ENCODE data around the gene KRTCAP3. TPM values are rescaled to one million over a fixed set of nuclear protein-coding genes. Genes with fewer than 3 reads are reported as not detected.

The KRTCAP3 gene, protein sequence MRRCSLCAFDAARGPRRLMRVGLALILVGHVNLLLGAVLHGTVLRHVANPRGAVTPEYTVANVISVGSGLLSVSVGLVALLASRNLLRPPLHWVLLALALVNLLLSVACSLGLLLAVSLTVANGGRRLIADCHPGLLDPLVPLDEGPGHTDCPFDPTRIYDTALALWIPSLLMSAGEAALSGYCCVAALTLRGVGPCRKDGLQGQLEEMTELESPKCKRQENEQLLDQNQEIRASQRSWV
- total RNA-seq (1 to 10 TPM in 1 of 4 donors, under 1 TPM in 2, not detected in 1; 0.59 to 1.3 (median 0.82) TPM), polyA plus RNA-seq (0.38 TPM)
- long read RNA-seq, donor 1, result 0 reads
- long read RNA-seq, donor 2, result 0 reads
- long read RNA-seq, donor 3, result 0 reads
- long read RNA-seq, donor 4, result 0 reads

DNA sequence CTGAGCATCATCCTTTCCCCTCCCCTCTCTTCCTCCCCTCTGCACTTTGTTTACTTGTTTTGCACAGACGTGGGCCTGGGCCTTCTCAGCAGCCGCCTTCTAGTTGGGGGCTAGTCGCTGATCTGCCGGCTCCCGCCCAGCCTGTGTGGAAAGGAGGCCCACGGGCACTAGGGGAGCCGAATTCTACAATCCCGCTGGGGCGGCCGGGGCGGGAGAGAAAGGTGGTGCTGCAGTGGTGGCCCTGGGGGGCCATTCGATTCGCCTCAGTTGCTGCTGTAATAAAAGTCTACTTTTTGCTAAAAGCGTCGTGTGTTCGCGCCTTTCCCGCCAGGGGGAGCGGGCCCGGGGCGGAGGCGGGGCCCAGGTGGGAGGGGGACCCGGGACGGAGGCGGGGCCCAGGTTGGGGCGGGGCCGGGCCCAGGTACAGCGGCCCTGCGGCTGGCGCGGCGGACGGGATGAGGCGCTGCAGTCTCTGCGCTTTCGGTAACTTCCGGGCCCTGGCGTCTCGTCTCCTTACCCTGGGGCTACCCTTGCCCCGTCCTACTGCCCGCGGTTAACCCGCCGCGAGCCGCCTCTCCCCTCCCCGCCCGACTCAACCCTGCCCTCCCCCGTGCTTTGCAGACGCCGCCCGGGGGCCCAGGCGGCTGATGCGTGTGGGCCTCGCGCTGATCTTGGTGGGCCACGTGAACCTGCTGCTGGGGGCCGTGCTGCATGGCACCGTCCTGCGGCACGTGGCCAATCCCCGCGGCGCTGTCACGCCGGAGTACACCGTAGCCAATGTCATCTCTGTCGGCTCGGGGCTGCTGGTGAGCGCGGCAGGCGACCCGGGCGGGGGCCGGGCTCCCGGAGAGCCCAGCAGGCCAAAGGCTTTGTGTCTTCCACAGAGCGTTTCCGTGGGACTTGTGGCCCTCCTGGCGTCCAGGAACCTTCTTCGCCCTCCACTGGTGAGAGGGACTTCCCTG is at the start of gene KRTCAP3:
Gene KRTCAP3 (plus strand): TSS at position 424 of the 962 bp plus-strand sequence. CDS start 32 bp downstream, at position 456.
- WGBS, result 37% methylated on average over 80 of the region's 80 CpGs
- intact Hi-C loops (cut with DNase I), result no loop called here
- DNase-seq (peak in 2 of 3 donors; percentile 59 to 67), ATAC-seq (peak; percentile 60 to 62)
- Histone ChIP-seq H3K9me3 (ENCODE audit: control insufficient read depth, low read length) (no peaks in the 10 kb centered on the region), H3K27ac (ENCODE audit: low read length) (no peak within 1 kb of the TSS), H3K4me1 (ENCODE audit: control insufficient read depth, insufficient read depth, low read length) (peaks cover 4% of the 10 kb centered on the region), H3K4me3 (ENCODE audit: low read length) (no peak within 1 kb of the TSS), H3K27me3 (ENCODE audit: control insufficient read depth, insufficient read depth) (no peaks in the 10 kb centered on the region)

DNA sequence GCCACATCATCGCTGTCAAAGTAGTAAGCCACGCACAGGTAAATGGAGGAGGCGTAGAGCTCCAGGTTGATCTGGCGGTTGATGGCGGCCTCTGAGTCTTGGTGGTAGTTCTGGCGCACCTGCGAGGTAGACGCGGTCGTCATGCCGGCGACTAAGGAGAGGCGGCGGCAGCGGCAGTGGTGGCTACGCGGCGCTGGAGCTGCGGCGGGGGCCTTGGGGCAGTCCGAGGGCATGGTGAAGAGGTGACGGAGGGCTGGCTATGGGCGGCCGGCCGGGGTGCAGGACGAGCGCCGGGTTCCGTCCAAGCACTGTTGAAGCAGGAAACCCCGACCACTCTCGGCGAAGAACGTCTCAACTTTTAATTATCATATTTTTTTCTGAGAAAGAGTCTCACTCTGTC is 49.0 kb upstream of the KRTCAP3 start:
- Histone ChIP-seq H3K27ac (ENCODE audit: low read length) (no peak overlapping the region), H3K9me3 (ENCODE audit: control insufficient read depth, low read length) (no peaks in the 10 kb centered on the region), H3K4me1 (ENCODE audit: control insufficient read depth, insufficient read depth, low read length) (no peaks in the 10 kb centered on the region), H3K4me3 (ENCODE audit: low read length) (no peak overlapping the region), H3K27me3 (ENCODE audit: control insufficient read depth, insufficient read depth) (no peaks in the 10 kb centered on the region)
- intact Hi-C loops (cut with DNase I), result no loop called here
- DNase-seq (no peak), ATAC-seq (no peak)
- 98% methylated on average over 33 of the region's 33 CpGs for WGBS

DNA sequence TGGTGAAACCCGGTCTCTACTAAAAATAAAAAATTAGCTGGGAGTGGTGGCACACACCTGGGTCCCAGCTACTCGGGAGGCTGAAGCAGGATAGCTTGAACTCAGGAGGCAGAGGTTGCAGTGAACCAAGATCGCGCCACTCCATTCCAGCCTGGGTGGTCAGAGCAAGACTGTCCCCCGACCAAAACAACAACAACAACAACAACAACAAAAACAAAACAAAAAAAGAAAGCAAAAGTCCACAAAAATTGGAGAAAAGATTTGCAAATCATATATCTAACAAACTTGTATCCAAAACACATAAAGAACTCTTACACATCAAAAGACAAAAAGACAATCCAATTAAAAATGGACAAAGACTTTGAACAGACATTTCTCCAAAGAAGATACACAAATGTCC is 43.2 kb upstream of the KRTCAP3 start:
- H3K4me3 ChIP-seq (ENCODE audit: low read length), result no peak overlapping the region
- H3K27ac ChIP-seq (ENCODE audit: low read length), result no peak overlapping the region
- H3K27me3 ChIP-seq (ENCODE audit: control insufficient read depth, insufficient read depth), result no peaks in the 10 kb centered on the region
- H3K4me1 ChIP-seq (ENCODE audit: control insufficient read depth, insufficient read depth, low read length), result no peaks in the 10 kb centered on the region
- DNase-seq (no peak), ATAC-seq (no peak)
- WGBS, result 96% methylated on average over 5 of the region's 5 CpGs
- intact Hi-C loops (cut with DNase I), result no loop called here
- H3K9me3 ChIP-seq (ENCODE audit: control insufficient read depth, low read length), result no peaks in the 10 kb centered on the region

DNA sequence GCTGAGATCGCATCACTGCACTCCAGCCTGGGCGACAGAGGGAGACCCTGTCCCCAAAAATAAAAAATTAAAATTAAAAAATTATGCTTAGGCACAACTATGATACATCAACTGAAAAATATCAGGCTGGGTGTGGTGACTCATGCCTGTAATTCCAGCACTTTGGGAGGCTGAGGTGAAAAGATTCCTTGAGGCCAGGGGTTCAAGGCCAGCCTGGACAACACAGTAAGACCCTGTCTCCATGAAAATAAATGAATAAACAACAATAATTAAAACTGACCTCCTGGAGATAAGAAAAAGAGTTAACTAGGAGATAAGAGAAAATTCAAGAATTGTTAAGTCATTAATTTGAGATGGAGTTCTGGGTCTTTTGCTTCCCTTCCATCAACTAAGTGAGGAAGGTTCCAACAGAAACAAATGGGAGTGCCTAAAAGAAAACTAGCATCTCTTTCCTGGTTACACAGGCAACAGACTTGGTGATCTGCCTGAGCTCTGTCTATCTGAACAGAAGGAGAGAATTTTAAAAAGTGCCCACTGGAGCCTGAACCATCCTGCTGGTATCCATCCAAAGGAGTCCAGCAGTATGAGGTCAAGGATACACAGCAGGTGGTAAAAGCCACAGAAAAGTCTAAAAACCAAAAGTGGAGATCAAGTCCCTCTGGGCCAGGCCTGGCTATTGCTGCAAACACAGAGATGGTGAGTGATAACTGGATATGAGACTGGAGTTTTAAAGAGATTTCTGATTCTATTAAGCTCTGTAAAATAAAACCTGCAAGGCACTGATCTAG is 41.6 kb upstream of the KRTCAP3 start:
- Histone ChIP-seq H3K4me3 (ENCODE audit: low read length) (no peak overlapping the region), H3K27me3 (ENCODE audit: control insufficient read depth, insufficient read depth) (no peaks in the 10 kb centered on the region), H3K27ac (ENCODE audit: low read length) (no peak overlapping the region), H3K9me3 (ENCODE audit: control insufficient read depth, low read length) (no peaks in the 10 kb centered on the region), H3K4me1 (ENCODE audit: control insufficient read depth, insufficient read depth, low read length) (no peaks in the 10 kb centered on the region)
- WGBS, result 97% methylated on average over 2 of the region's 2 CpGs
- ATAC-seq (no peak), DNase-seq (no peak)
- intact Hi-C loops (cut with DNase I), result no loop called here

DNA sequence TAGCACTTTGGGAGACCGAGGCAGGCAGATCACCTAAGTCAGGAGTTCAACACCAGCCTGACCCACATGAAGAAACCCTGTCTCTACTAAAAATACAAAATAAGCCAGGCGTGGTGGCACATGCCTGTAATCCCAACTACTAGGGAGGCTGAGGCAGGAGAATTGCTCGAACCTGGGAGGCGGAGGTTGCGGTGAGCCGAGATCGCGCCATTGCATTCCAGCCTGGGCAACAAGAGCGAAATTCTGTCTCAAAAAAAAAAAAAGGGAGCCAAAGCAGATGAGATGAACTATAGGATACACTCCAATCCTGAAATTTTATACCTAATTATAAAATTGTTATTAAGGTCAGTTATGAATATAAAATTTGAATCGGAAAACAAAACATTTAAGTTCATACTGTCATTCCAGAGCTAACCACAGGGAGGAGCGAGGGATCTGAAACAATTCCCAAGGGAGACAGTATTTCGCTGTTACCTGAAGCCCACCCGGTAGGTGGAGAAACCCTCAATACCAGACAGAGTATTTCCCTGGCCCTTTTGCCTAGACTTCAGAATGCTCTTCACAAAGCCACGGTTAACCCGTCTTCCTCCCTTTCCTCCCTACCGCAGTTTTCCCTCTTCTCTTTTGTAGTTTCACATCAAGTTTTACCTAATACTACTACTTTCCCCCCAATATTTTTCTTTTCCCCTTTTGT is 34.2 kb upstream of the KRTCAP3 start:
- Histone ChIP-seq H3K27me3 (ENCODE audit: control insufficient read depth, insufficient read depth) (no peaks in the 10 kb centered on the region), H3K27ac (ENCODE audit: low read length) (no peak overlapping the region), H3K4me1 (ENCODE audit: control insufficient read depth, insufficient read depth, low read length) (no peaks in the 10 kb centered on the region), H3K4me3 (ENCODE audit: low read length) (peak overlapping the region; percentile 85), H3K9me3 (ENCODE audit: control insufficient read depth, low read length) (no peaks in the 10 kb centered on the region)
- intact Hi-C loops (cut with DNase I), result no loop called here
- no peak for ATAC-seq
- WGBS, result 55% methylated on average over 16 of the region's 16 CpGs
- DNase-seq, result no peak

DNA sequence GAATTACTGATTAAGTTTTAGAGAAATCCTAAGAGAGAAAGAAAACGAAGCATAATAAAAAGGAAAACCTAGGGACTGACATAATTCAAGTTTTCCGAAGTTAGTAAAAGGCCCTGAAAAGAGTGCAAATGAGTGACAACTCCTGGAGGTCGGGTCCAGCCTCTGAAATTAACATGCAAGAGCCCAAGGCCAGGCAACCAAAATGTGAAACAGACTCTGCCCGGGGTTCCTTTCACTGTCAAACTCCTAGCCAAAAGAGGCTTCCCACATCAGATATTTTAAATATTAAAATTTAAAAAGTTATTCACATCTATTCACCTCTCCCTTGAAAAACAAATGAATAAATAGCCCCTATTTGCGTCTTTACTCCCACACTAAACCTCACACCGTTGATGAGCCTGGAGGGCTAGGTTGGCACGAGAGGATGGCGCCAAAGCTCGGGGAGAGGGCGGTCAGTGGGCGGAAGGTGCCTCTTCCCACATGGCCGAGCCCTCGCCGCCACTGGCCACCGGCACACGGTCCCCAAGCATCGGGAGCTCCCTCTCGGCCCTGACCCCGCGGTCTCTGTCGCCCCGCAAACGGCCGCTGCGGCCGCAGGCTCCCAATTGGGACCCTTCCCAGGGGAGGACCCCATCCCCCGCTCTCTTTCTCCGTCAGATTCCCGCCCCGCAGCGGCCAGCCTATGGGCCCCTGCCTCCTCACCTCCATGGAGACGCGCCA is 33.4 kb upstream of the KRTCAP3 start:
- whole genome bisulfite sequencing, result under 1% methylated on average over 33 of the region's 33 CpGs
- no peaks in the 10 kb centered on the region for H3K27me3 ChIP-seq (ENCODE audit: control insufficient read depth, insufficient read depth)
- DNase-seq (peak in 1 of 3 donors; percentile 69), ATAC-seq (peak; percentile 53 to 61)
- no peaks in the 10 kb centered on the region for H3K9me3 ChIP-seq (ENCODE audit: control insufficient read depth, low read length)
- no peaks in the 10 kb centered on the region for H3K4me1 ChIP-seq (ENCODE audit: control insufficient read depth, insufficient read depth, low read length)
- H3K27ac ChIP-seq (ENCODE audit: low read length), result peak overlapping the region; percentile 65
- intact Hi-C loops (cut with DNase I), result no loop called here
- peak overlapping the region; percentile 85 for H3K4me3 ChIP-seq (ENCODE audit: low read length)

DNA sequence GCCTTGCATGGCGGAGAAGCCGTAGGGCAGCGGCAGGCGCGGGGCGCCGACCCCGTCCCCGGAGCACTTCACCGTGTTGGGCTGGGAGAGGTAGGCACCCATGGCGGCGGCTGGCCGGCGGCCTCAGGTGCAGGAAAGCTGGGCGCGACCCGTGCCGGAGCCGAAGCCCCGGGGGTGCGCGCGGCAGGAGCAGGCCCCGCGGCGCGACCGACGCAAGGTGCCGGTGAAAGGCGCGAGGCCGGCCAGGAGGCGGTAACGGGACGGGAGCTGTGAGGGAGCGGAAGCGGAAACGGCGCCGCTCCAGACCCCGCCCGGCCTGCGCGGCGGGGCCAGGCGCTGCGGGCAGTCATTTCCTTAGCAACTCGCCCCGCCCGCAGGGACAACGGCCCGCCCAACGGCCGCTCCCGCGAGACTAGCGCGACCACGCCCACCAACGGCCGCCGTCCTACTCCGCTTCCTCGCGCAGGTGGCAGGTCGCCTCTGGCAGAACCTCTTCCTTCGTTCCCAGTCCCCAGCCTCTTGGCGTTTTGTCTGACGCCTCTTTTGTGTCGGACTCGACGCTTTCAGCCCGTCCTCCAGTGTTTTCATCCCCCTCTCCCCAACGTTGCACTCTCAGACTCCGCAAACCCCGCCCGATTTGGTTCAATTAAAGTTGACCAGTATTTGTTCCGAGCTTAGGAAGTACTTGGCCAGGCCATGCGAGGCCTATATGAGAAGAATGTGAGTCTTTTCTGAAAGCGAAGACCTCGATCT is 32.7 kb upstream of the KRTCAP3 start, which contains the start of gene PPM1G:
Gene PPM1G (minus strand): TSS at position 271 of the 753 bp plus-strand sequence. CDS start 169 bp downstream, at position 102.
- WGBS, result under 1% methylated on average over 82 of the region's 82 CpGs
- Histone ChIP-seq H3K4me3 (ENCODE audit: low read length) (peak within 1 kb of the TSS; percentile 85), H3K4me1 (ENCODE audit: control insufficient read depth, insufficient read depth, low read length) (no peaks in the 10 kb centered on the region), H3K9me3 (ENCODE audit: control insufficient read depth, low read length) (no peaks in the 10 kb centered on the region), H3K27ac (ENCODE audit: low read length) (peak within 1 kb of the TSS; percentile 65), H3K27me3 (ENCODE audit: control insufficient read depth, insufficient read depth) (no peaks in the 10 kb centered on the region)
- ATAC-seq, result peak; percentile 99 to 100
- intact Hi-C loops (cut with DNase I), result no loop called here
- DNase-seq, result peak; percentile 95 to 98 (median 98)

DNA sequence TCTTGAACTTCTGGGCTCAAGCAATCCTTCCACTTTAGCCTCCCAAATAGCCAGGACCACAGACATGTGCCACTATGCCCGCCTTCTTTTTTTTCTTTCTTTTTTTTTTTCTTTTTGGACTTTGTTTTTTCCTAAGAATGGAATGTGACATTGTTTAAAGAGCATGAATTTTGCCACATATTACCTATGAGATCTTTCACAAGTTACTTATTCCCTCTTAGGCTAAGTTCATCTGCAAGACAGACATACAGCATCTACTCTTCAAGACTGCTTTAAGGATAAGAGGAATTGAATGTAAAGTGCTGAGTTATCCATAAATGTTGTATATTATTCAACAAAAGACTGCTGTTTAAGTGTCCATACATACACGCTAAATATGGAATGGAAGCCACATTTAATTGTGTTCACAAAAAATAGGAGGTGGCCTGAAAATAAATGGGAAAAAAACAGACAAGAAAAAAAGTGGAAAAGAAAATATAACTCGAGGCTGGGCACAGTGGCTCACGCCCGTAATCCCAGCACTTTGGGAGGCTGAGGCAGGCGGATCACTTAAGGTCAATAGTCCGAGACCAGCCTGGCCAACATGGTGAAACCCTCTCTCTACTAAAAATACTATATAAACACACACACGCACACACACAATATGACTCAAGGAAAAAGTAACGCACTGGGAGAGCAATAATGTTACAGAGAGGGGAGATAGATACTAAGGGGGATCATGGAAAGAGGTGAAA is 29.6 kb upstream of the KRTCAP3 start:
- no peak overlapping the region for H3K4me3 ChIP-seq (ENCODE audit: low read length)
- 84% methylated on average over 9 of the region's 9 CpGs for WGBS
- DNase-seq (no peak), ATAC-seq (no peak)
- no peaks in the 10 kb centered on the region for H3K9me3 ChIP-seq (ENCODE audit: control insufficient read depth, low read length)
- H3K27me3 ChIP-seq (ENCODE audit: control insufficient read depth, insufficient read depth), result no peaks in the 10 kb centered on the region
- intact Hi-C loops (cut with DNase I), result no loop called here
- H3K27ac ChIP-seq (ENCODE audit: low read length), result no peak overlapping the region
- H3K4me1 ChIP-seq (ENCODE audit: control insufficient read depth, insufficient read depth, low read length), result no peaks in the 10 kb centered on the region

DNA sequence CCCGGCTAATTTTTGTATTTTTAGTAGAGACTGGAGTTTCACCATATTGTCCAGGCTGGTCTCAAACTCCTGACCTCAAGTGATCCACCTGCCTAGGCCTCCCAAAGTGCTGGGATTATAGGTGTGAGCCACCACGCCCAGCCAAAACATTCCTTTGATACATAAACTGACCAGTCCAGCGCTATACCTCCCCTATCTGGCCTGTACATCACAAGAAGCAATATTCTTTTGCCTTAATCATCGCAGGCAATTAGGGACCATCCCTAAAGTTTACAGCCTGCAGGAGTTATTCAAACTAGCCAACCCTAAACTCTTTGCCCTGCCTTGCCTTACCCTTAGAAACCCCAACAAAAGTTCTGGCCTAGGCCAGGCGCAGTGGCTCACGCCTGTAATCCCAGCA is 26.0 kb upstream of the KRTCAP3 start:
- intact Hi-C loops (cut with DNase I), result no loop called here
- no peak overlapping the region for H3K4me3 ChIP-seq (ENCODE audit: low read length)
- WGBS, result 93% methylated on average over 6 of the region's 6 CpGs
- DNase-seq (no peak), ATAC-seq (no peak)
- no peaks in the 10 kb centered on the region for H3K27me3 ChIP-seq (ENCODE audit: control insufficient read depth, insufficient read depth)
- no peak overlapping the region for H3K27ac ChIP-seq (ENCODE audit: low read length)
- H3K4me1 ChIP-seq (ENCODE audit: control insufficient read depth, insufficient read depth, low read length), result no peaks in the 10 kb centered on the region
- no peaks in the 10 kb centered on the region for H3K9me3 ChIP-seq (ENCODE audit: control insufficient read depth, low read length)

Data from right cardiac atrium (tissue), 5 donors.